Measurements from ENCODE around the gene NBPF20.
"Not testable (repeated sequence)": the region's sequence is repeated elsewhere in the genome, so short reads cannot be mapped to it uniquely, and the experiment has no call there.

The NBPF20 gene

DNA sequence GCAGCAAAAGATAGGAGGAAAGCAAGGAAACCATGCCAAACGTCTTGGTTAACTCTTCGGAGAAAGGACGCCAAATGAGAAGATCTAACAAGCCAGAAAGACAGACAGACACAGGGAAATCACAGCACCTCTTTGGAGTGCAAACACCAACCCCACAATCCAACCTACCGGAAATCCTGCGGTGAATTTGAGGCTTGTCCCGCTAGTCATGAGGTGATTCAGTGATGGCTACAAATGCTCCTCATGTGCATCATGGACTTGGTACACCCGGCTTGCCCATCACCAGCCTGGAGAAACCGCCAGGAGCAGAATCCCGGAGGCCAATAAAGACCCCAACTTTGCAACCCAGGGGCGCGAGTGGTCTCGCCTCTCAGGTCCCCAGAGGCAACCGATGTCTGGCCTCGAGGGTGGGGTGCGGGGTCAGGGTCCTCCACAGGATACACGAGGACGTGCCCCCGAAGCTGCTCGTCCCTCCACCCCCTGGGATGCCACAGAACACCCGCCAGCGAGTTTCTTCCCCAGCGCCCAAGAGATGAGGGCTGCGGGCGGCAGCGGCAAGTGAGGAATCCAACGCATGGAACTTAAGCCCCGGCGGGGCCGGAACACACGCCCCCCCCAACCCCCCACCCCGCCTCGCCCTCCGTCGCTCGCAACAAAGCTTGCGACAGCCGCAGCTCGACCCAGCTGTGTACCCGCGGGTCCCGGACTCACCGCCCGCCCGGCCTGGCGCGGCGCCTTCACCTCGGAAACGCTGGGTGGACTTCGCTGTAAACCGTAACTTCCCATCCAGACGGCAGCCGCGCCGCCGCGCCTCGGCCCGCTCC lies 579 bp downstream of the NBPF20 start:
- not testable (repeated sequence) for DNase-seq (ENCODE audit: low spot score)

DNA sequence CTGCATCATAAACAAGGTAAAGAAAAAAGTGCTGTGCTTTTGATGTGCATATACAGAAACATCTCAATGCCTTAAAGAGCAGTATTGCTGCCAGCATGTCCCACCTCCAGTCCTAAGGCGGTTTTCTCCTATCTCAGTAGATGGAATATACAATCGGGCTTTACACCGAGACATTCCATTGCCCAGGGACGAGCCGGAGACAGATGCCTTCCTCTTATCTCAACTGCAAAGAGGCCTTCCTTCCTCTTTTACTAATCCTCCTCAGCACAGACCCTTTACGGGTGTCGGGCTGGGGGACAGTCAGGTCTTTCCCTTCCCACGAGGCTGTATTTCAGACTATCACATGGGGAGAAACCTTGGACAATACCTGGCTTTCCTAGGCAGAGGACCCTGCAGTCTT lies 10.3 kb downstream of the NBPF20 start:
- DNase-seq (ENCODE audit: low spot score), result not testable (repeated sequence)

DNA sequence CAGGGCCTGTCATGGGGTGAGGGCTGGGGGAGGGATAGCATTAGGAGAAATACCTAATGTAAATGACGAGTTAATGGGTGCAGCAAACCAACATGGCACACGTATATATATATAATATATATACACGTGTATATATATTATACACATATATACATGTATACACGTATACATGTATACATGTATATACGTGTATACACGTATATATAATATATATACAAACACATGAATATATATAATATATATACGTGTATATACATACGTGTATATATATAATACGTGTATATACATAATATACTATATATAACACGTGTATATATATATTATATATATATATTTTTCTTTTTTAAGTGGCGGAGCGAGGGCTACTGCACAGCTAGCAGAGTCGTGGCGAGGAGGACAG lies 18.1 kb downstream of the NBPF20 start:
- DNase-seq (ENCODE audit: low spot score), result not testable (repeated sequence)

DNA sequence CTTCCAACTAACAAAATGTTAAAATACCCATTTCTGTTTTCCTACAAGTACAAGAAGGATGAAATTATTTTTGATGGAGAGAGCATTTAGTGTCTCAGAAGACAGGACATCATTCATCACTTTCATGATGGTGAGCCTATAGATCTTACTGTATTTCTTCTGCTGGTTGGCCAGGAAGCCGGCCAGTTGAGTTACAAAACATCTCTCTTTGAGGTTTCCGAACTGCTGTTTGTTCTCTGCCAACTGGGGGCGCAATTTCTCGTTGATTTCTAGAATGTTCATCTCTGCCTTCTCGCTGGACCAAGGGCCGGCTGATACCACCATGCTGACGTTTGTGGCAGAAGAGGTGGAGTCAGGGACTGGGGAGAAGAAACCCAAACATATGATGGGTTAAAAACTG lies 20.5 kb downstream of the NBPF20 start:
- not testable (repeated sequence) for DNase-seq (ENCODE audit: low spot score)

DNA sequence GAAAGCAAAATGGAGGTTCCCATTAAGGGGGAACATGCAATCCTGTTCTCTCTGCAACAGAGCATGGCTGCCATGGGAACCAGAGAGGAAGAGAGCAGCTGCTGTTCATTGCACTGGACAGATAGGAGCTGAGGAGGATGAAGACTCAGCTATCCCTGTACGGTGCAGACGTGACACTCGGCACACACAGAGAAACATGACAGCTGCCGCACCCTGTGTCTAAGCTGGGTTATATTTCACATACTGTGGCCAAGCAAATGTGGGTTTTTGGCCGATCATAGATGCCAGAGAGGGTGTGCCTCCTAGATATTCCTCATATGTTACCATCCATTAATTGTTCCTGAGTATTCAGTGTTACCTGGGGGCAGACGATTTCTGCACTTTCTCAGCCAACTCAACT lies 24.7 kb downstream of the NBPF20 start:
- not testable (repeated sequence) for DNase-seq (ENCODE audit: low spot score)

Small RNAs within 50 kb of the gene (small RNA-seq; reads per million reads assigned to genes)
- gene RF00003, result 0.47 to 1.5 reads per million in 2 experiments
